Epithelial cell of proximal tubule (primary cell): ENCODE data around the gene TNIP1. TPM values are rescaled to one million over a fixed set of nuclear protein-coding genes. Genes with fewer than 3 reads are reported as not detected.

Experiments used
- DNase-seq: peaks from one replicate; pipeline ENCODE4 v3.0.0-alpha.2; 2011; ENCODE audit warnings: low read depth
- H3K4me3 ChIP-seq: 2 replicates; pipeline ENCODE4 v1.5.1; 2011; ENCODE audit warnings: low read depth, mild to moderate bottlenecking, low read length
- total RNA-seq: library from RNA; depleted of rRNA; stranded (reverse); fragments of >200 nt; gene quantifications from 2 replicates; pipeline ENCODE4 v1.2.3, GENCODE V29; 2015
- TF ChIP-seq, protein P1 (sequence below): conservative IDR thresholded peaks from 2 replicates; pipeline ENCODE4 v1.5.1; 2012; ENCODE audit warnings: low read depth, mild to moderate bottlenecking, low read length

Gene TNIP1
- total RNA-seq, 1 donor from 2014 or later, result 255 TPM

DNA sequence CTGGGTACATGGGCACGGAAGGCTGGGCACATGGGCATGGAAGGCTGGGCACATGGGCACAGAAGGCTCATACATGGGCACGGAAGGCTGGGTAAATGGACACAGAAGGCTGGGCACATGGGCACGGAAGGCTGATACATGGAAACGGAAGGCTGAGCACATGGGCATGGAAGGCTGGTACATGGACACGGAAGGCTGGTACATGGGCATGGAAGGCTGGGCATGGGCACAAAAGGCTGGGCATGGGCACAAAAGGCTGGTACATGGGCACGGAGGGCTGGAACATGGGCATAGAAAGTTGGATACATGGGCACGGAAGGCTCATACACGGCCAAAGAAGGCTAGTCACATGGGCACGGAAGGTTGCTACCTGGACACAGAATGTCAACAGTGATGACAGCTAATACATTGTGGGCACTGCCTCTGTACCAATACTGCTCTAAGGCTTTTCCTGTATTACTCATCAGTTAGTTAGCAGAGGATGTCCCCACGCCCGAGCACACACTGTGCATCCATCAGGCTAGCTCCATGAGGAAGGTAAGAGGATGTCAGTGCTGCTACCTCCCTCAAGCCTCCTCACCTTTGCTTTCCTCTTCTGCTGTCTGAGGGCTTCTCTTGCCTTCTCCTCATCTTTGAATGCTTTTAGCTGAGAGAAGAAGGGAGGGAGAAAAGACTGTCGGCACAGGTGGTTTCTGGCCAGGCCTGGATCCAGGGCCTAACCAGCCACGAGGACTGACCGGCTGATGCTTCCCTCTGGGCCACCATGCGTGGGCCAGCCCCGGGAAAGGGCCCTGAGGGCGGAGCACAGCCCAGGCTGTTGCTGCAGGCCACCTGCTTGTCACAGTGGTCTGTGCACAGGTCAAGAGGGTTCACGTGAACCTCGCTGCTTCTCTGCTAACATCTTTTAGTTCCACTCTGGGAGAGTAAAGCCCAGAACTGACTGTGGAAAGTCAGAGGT lies 46.1 kb downstream of the TNIP1 start:
- H3K4me3 ChIP-seq, result no peak overlapping the region
- TF ChIP-seq, protein P1, sequence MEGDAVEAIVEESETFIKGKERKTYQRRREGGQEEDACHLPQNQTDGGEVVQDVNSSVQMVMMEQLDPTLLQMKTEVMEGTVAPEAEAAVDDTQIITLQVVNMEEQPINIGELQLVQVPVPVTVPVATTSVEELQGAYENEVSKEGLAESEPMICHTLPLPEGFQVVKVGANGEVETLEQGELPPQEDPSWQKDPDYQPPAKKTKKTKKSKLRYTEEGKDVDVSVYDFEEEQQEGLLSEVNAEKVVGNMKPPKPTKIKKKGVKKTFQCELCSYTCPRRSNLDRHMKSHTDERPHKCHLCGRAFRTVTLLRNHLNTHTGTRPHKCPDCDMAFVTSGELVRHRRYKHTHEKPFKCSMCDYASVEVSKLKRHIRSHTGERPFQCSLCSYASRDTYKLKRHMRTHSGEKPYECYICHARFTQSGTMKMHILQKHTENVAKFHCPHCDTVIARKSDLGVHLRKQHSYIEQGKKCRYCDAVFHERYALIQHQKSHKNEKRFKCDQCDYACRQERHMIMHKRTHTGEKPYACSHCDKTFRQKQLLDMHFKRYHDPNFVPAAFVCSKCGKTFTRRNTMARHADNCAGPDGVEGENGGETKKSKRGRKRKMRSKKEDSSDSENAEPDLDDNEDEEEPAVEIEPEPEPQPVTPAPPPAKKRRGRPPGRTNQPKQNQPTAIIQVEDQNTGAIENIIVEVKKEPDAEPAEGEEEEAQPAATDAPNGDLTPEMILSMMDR, result no peak
- DNase-seq, result no peak

DNA sequence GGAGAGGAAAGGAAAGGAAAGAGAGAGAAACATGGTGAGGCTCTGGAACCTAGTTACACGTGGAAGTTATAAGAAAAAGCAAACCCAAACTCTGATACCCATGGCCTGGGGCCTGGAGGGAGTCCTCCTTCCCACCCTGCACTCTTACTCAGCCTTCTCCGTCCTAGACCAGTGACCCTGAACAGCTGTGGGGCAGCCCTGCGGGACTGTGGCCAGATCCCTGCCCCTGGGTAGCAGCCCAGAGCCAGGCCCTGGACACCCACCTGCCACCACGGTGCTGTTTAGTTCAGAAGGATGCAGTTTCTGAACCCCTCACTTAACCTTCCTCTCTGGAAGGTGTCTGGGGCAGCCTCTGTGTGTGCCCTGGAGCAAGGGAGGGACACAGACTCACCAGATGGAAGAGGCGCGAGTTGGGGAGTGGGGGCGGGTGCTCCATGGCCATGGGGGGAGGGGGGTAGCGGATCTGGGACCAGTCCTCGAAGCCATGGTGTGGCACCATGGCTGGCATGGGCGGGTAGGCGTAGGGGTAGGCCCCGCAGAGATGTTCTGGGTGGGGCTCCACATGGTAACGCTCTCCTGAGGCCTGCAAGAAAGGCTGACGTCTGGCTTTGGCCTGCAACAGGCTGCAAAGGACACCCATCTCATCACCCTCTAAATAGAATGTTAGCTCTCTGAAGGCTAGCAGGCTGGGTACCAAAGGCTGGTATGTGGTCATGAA lies 47.5 kb downstream of the TNIP1 start:
- DNase-seq, result no peak
- TF ChIP-seq, protein P1, result no peak
- H3K4me3 ChIP-seq, result no peak overlapping the region

DNA sequence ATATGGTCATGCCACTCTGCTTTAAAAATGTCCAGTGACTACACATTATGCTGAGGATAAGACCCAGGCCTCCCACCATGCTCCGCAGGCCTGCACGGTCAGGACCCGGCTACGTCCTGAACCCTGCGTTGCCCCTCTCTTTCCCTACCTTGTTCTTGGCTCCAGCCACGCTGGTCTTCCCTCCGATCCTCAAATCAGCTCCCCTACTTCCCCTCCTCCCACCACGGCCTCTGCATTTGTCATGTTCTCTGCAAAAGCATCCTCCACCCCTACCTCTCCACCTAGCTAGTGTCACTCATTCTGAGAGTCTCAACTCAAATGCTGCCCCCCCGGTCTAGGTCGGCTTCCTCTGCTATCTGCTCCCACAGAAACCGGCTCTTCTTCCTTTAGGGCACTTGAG lies 49.3 kb downstream of the TNIP1 start:
- H3K4me3 ChIP-seq, result no peak overlapping the region
- no peak for DNase-seq
- TF ChIP-seq, protein P1, result no peak

DNA sequence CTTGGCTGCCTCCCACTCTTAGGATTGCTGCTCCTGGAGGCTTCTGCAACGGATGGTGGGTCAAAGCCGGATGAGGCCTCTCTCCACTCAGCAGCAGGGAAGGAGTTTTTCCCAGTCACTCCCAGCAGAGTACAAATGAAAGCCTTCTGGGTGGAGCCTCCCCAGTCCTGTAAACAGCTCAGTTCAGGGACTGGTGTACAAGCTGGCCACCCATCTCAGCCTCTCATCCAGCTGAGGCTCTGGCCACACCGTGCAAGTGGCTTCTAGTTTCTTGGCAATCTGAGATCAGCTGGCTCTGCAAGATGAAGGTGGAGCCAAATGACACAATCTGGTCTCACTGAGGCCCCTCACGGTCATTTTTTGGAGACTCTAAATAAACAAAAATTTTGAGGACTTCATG lies 50.5 kb downstream of the TNIP1 start:
- H3K4me3 ChIP-seq, result no peak overlapping the region
- DNase-seq, result no peak
- TF ChIP-seq, protein P1, result no peak

DNA sequence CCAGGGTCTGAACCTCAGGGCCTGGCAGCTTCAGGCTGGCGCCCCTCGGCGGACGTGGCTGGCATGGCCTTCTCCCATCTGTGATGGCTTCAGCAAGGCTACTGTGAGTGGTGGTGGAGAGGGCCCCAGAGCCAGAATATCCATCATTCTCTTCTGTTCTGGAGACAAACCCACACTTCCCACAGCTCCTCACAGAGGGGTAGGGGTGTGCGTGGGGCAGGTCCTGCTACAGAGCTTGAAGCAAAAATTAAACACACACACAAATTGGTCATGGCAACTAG lies 50.8 kb downstream of the TNIP1 start:
- no peak for DNase-seq
- no peak overlapping the region for H3K4me3 ChIP-seq
- TF ChIP-seq, protein P1, result no peak

DNA sequence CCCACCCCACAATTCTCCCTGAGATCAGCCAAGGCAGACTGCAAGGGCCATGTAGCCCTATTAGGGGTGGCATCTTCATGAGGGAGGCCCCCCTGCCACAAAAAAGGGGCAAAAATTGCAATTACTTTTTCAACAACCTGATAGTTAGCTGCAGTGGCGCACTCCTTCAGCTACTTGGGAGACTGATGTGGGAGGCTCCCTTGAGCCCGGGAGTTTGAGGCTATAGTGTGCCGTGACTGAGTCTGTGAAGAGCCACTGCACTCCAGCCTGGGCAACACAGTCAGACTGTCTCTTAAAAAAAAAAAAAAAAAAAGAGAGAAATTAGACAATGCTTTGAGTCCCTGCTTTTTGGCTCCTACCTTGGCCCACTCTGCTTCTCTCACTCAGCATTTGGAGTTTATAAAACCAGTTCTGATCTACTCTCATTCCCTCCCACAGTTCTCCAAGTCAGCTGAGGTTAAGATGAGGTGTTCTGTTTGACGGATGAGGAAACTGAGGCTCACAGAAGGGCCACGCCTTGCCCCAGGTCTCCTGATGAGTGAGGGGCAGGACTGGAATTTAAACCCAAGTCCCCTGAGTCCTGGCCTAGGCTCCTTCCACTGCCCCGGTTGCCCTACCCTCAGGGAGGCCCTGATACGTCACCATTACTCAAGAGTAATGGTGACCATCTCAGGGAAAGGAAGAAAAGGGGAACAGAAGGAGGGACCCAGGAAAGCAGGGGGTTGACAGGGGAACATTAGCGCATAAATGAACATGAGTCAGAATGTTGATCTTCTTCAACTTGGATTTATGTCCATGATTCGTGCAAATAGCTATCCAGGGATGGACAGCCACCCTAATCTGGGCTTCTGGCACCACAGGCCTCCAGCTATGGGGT lies 51.4 kb downstream of the TNIP1 start:
- DNase-seq, result no peak
- TF ChIP-seq, protein P1, result no peak
- no peak overlapping the region for H3K4me3 ChIP-seq
